Astrocyte (in vitro differentiated cells and primary cell): Measurements from ENCODE around the gene CCDC142.

Experiments used
- CTCF ChIP-seq: IDR thresholded peaks from 2 replicates; pipeline ENCODE4 v1.5.1; 2011; ENCODE audit warnings: low read depth, mild to moderate bottlenecking, inconsistent platforms, low read length, moderate library complexity; ENCODE audit not compliant: insufficient read depth
- EZH2 ChIP-seq: IDR thresholded peaks from 2 replicates; pipeline ENCODE4 v1.6.1; 2012; ENCODE audit warnings: mild to moderate bottlenecking, low read length, inconsistent platforms; ENCODE audit not compliant: insufficient read depth

DNA sequence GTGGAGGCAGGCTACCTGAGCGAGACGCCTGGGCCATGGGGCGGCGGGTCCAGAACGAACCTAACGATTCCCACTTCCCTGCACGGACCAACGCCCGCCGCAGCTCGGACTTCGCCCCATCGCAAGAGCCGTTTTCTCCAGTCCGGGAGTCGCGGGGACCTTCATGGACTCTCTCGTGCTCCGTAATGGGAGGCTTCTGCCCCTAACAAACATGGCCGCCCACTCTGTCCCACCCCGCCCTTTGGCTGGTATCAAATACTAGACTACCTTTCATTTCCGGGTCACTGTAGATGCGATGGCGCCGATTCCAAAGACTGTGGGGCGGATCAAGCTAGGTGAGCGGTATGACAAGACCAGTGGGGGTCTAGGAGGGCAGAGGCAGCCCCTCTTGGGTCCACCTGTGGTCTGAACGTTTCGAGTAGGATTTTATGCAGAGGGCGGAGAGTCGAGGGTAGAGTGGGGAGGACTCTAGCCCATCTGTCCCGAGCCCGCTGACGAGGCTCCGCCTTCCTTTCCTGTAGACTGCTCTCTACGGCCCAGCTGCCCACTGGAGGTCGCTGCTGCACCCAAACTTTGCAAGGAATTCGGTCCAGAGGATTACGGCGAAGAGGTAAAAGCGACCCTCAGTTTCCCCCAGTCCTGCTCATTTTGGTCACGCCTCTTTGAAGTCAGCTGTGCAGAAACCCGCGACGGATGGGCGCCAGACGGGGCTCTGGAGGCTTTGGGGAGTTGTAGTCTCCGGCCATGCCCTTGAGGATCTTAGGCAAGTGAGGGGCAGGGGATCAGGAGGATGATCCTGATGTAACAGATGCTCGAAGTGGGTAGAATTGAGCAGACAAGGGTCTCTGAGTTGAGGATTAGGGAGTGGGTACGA, at the start of gene CCDC142, which contains the start of gene TTC31:
- TF ChIP-seq CTCF: peak; percentile 88
- no peak for TF ChIP-seq EZH2
